Tibial artery (tissue), 4 donors: Measurements from ENCODE around the gene NDUFS8.

Experiments used
- DNase-seq, 2 donors: peaks; one replicate each; pipeline ENCODE4 v3.0.0-alpha.2; 2019
- H3K27ac ChIP-seq, 2 donors: fragments of 200-600 bp; sonication (generic) in 1 of 2; 1 replicate in 1 of 2; 2 replicates in 1 of 2; pipeline ENCODE4 v1.5.1; 2018 to 2019; ENCODE audit warnings: mild to moderate bottlenecking in 1 of 2
- H3K27me3 ChIP-seq, 2 donors: fragments of 200-600 bp; sonication (generic) in 1 of 2; one replicate each; pipeline versions ENCODE4 v1.5.1 to v1.6.0; 2016 to 2019
- H3K36me3 ChIP-seq, 3 donors: fragments of 200-600 bp; sonication (generic) in 2 of 3; one replicate each; pipeline ENCODE4 v1.5.1; 2016 to 2019; ENCODE audit warnings: mild to moderate bottlenecking in 2 of 3
- H3K4me1 ChIP-seq, 4 donors: fragments of 200-600 bp; sonication (generic) in 2 of 4; 1 replicate in 3 of 4; 2 replicates in 1 of 4; pipeline ENCODE4 v1.5.1; 2016 to 2019
- H3K4me3 ChIP-seq, 2 donors: fragments of 200-600 bp; sonication (generic) in 1 of 2; 1 replicate in 1 of 2; 2 replicates in 1 of 2; pipeline ENCODE4 v1.5.1; 2018 to 2019; ENCODE audit warnings: mild to moderate bottlenecking in 2 of 2
- H3K9me3 ChIP-seq, 3 donors: fragments of 200-600 bp; sonication (generic) in 1 of 3; one replicate each; pipeline ENCODE4 v1.5.1; 2016 to 2019
- intact Hi-C: fragments of 100-400 bp; cut with DNase I; formaldehyde crosslinking; loops from one replicate; pipeline ENCODE4 v1.15.0; 2023; ENCODE audit warnings: low total_unique reads
- TF ChIP-seq, protein P1 (sequence below), 2 experiments: fragments of 200-600 bp in 1 of 2; fragments of 450-650 bp in 1 of 2; IDR thresholded peaks; one replicate each; pipeline ENCODE4 v1.5.1; 2017 to 2019; ENCODE audit warnings: antibody characterized with exemption in 2 of 2, mild to moderate bottlenecking in 1 of 2, moderate library complexity in 1 of 2

Gene NDUFS8

DNA sequence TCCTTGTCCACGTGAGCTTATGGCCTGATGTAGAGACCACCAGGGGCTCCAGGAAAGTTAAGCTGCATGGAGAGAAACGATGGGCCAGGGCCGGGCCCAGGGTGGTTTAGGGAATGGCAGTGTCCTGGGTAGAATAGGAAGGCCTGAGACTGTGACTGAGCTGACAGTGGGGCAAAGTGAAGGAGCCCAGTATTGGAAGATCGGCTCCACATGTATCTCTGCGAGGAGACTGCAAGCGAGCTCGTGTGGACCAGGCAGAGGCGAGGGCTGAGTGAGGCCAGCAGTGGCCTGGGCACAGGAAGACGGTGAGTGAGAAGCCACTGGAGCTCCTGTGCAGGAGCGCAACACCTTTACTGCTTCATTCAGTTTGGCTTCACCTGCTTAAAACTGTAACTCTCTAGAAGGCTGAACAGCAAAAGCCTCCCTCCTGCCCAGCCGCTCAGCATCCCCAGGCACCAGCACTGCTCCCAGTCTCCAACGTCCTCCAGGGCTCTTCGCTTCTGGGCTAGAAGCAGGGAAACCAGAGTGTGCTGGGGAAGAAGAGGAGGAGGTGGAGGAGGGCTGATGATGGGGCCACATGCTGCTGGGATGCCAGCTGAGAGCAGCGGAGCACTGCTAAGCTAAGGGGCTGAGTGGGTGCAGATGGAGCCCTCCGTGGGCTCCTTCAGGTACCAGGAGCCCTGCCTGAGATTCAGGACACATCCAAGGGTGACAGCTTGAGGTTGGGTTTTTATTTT lies 21.8 kb downstream of the NDUFS8 start:
- no peak for DNase-seq
- peaks cover 33 to 67% (median 57%) of the 10 kb centered on the region in 3 donors for H3K36me3 ChIP-seq
- intact Hi-C loops, result no loop called here

DNA sequence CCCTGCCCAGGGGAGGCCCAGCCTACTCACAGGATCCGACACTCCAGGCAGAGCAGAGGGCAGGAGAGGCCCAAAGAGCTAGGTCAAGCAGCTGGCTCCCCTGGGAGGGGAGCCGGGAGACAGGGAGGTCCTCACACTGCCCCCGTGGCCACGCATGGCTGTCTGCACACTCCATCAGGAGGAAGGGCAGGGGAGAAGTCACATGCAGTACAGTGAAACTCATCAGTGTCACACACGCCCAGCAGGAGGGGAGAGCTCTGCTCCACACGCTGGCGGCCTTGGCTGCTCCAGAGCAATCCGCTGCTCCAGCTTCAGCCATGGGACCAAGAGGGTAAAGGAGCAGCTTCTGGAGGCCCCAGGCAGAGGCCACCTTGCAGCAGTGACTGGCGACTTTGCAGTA lies 22.6 kb downstream of the NDUFS8 start:
- TF ChIP-seq, protein P1, sequence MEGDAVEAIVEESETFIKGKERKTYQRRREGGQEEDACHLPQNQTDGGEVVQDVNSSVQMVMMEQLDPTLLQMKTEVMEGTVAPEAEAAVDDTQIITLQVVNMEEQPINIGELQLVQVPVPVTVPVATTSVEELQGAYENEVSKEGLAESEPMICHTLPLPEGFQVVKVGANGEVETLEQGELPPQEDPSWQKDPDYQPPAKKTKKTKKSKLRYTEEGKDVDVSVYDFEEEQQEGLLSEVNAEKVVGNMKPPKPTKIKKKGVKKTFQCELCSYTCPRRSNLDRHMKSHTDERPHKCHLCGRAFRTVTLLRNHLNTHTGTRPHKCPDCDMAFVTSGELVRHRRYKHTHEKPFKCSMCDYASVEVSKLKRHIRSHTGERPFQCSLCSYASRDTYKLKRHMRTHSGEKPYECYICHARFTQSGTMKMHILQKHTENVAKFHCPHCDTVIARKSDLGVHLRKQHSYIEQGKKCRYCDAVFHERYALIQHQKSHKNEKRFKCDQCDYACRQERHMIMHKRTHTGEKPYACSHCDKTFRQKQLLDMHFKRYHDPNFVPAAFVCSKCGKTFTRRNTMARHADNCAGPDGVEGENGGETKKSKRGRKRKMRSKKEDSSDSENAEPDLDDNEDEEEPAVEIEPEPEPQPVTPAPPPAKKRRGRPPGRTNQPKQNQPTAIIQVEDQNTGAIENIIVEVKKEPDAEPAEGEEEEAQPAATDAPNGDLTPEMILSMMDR (IDR thresholded peaks at IDR 0.05), result no peak
- Histone ChIP-seq H3K4me3 (no peak overlapping the region), H3K27ac (no peak overlapping the region), H3K9me3 (no peaks in the 10 kb centered on the region), H3K27me3 (no peaks in the 10 kb centered on the region), H3K4me1 (no peaks in the 10 kb centered on the region), H3K36me3 (peaks cover 26 to 62% (median 50%) of the 10 kb centered on the region in 3 donors)
- no peak for DNase-seq
- intact Hi-C loops, result no loop called here

More for the DNA sequence above, 21.8 kb downstream of the NDUFS8 start:
- H3K9me3 ChIP-seq, result no peaks in the 10 kb centered on the region
- no peak overlapping the region for H3K27ac ChIP-seq
- no peaks in the 10 kb centered on the region for H3K4me1 ChIP-seq
- no peaks in the 10 kb centered on the region for H3K27me3 ChIP-seq
- no peak overlapping the region for H3K4me3 ChIP-seq
- TF ChIP-seq, protein P1 (IDR thresholded peaks at IDR 0.05), result no peak

DNA sequence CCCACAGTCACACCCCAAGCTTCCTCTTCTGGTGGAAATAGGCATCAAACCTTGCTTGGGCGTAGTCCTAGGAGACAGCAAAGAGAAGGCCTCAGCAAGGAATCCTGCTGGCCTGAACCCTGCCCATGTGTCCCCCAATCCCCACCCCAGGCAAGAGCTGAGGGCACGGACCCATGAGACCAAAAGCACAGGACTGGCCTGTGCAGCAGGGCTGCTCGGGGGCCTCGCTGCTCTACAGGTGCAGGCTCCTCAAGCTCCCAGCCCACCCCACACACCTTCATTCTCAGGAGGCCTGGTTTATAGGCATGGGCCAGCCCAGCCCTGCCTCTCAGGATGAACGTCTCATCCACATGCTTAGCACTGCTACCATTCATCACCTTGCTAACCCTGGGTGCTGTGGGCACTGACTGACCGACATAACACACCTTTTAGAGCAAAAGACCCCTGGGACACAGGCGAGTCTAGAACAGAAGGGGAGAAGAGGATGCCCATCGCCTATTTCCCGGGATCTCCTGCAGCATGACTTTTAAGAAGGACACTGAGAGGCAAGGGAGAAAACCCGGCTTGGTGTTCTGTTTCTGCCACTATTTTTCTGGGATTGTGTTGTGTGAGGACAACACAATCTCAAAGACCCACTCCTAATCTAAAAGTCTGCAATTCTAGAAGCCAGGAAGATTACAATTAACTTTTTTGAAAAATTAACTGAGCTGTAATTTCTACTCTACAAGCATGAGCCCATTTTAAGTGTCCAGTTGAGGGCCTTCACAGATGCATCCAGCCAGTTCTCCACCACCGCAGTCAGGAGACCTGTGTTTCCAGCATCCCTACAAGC lies 23.7 kb downstream of the NDUFS8 start:
- TF ChIP-seq, protein P1 (IDR thresholded peaks at IDR 0.05), result no peak
- Histone ChIP-seq H3K4me1 (no peaks in the 10 kb centered on the region), H3K27me3 (no peaks in the 10 kb centered on the region), H3K27ac (no peak overlapping the region), H3K9me3 (no peaks in the 10 kb centered on the region), H3K4me3 (no peak overlapping the region), H3K36me3 (peaks cover 22 to 62% (median 39%) of the 10 kb centered on the region in 3 donors)
- intact Hi-C loops, result no loop called here
- no peak for DNase-seq

DNA sequence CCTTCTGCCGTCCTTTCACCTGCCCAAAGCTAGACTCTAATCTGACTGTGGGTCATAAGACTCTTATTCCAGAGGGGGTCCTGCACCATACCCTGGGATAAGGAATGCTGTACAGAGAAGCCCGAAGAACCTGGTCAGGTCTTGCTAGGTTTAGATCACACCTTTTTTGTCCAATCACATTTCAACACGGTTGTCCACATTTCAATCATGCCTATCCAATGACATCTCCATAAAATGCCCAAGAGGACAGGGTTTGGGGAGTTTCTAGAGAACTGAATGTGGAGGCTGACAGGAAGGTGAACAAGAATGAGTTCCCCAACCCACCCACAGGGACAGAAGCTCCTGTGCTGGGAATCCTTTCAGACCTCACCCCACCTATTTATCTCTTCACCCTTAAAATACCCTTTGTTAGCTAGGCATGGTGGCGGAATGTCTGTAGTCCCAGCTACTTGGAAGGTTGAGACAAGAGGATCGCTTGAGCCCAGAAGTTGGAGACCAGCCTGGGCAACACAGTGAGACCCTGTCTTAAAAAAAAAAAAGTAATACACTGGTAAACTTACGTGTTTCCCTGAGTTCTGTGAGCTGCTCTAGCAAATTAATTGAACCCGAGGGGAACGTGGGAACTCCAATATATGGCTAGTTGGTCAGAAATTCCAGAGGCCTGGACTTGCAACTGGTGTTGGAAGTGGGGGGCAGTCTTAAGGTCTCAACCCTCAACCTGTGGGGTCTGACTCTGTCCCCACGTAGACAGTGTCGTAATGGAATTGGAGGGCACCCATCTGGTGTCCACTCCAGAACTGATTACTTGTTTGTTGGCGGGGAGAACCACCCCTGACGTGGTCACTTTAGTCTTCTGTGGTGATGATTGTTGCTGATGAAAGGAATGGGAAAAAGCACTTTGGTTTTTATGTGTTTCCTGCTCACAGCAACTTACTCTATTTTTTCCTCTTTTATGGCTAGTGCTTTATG lies 26.1 kb downstream of the NDUFS8 start:
- no peak for DNase-seq
- TF ChIP-seq, protein P1 (IDR thresholded peaks at IDR 0.05), result no peak
- no peak overlapping the region for H3K4me3 ChIP-seq
- H3K27ac ChIP-seq, result no peak overlapping the region
- H3K9me3 ChIP-seq, result no peaks in the 10 kb centered on the region
- no peaks in the 10 kb centered on the region for H3K27me3 ChIP-seq
- peaks cover 6 to 54% (median 21%) of the 10 kb centered on the region in 3 donors for H3K36me3 ChIP-seq
- no peaks in the 10 kb centered on the region for H3K4me1 ChIP-seq
- intact Hi-C loops, result no loop called here

DNA sequence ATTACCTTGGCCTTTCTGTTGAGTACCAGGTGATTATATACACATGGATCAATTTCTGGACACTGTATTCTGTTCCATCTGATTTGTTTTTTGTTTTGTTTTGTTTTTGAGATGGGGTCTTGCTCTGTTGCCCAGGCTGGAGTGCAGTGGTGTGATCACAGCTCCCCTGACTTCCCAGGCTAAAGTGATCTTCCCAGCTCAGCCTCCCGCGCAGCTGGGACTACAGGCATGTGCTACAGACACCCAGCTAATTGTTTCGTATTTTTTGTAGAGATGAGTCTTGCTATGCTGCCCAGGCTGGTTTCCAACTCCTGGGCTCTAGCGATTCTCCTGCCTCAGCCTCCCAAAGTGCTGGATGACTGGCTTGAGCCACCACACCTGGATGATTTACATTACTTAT lies 27.3 kb downstream of the NDUFS8 start:
- no peak overlapping the region for H3K27ac ChIP-seq
- intact Hi-C loops, result no loop called here
- H3K36me3 ChIP-seq, result peaks cover 10 to 52% (median 20%) of the 10 kb centered on the region in 3 donors
- H3K9me3 ChIP-seq, result no peaks in the 10 kb centered on the region
- no peaks in the 10 kb centered on the region for H3K4me1 ChIP-seq
- no peaks in the 10 kb centered on the region for H3K27me3 ChIP-seq
- H3K4me3 ChIP-seq, result no peak overlapping the region
- DNase-seq, result no peak
- TF ChIP-seq, protein P1 (IDR thresholded peaks at IDR 0.05), result no peak
